ENCODE measurements around the gene PARD3.

DNA sequence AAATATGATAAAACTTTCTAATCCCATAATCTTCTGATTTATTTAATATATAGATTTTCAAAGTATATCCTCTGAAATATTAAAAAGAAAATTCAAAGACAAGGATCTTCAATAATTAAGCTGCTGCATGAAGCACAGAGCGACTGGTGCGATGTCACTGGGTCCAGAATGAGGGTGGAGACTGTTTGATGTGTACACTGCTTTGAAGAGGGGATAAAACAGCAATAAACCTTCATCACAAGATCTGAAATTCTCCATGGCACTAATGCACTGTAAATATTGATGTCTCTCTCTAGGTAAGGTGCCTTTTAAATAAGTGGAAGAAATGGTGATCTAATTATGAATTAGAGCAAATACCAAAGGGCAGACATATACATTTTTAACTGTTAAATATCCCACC is 337.8 kb downstream of the PARD3 start:
- no peak for TF ChIP-seq POLR2AphosphoS5 (IDR thresholded peaks at IDR 0.05)
- TF ChIP-seq, protein P1, sequence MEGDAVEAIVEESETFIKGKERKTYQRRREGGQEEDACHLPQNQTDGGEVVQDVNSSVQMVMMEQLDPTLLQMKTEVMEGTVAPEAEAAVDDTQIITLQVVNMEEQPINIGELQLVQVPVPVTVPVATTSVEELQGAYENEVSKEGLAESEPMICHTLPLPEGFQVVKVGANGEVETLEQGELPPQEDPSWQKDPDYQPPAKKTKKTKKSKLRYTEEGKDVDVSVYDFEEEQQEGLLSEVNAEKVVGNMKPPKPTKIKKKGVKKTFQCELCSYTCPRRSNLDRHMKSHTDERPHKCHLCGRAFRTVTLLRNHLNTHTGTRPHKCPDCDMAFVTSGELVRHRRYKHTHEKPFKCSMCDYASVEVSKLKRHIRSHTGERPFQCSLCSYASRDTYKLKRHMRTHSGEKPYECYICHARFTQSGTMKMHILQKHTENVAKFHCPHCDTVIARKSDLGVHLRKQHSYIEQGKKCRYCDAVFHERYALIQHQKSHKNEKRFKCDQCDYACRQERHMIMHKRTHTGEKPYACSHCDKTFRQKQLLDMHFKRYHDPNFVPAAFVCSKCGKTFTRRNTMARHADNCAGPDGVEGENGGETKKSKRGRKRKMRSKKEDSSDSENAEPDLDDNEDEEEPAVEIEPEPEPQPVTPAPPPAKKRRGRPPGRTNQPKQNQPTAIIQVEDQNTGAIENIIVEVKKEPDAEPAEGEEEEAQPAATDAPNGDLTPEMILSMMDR (IDR thresholded peaks at IDR 0.05): no peak
